ENCODE data around the gene CATSPER3.

CATSPER3 gene

DNA sequence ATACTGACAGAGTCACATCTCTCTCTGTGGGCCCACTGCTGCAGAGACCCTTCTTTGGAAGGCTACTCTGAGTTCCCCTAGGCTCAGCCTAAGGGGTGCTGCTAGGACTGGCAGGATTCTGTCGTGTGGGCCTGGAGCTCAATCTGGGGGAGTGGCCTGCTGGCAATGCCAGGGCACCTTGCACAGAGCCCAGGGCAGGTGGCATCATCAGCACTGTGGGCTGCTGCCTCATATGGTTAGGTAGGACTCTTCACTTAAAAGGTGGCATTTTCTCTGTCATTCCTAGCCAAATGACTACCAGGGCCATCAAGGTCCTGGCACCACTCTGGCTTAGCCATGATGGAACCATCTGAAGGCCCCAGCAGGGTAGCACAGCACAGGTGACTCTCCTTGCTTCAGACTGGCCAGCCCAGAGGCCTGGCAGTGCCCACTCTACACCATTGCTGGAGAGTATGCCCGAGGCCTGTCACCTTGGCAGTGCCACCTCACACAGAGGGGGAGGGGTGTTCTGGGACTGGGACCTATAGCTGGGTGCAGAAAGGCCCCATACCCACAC lies 44.4 kb downstream of the CATSPER3 start:
- no peak for DNase-seq

DNA sequence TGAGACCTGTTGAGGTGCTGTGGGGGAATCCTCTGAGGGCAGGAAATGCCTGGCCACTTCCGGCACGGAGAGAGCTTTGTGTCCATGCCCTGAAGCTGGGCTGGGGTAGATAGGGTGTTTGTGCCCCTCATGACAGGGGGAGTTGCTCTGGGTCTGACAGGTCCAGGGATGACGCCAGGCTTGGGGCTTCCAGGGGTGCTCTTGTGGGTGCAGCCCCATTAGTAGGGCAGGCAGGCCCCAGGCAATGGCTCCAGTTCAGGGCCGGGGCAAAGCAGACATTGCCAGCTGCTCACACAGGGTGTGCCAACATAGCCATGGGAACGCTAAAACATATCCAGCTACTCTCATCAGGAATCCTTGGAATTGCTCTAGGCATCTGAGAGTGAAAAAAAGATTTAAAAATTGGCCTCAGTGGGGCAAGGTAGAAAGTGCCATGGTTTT lies 45.3 kb downstream of the CATSPER3 start:
- peak; percentile 11 for DNase-seq

DNA sequence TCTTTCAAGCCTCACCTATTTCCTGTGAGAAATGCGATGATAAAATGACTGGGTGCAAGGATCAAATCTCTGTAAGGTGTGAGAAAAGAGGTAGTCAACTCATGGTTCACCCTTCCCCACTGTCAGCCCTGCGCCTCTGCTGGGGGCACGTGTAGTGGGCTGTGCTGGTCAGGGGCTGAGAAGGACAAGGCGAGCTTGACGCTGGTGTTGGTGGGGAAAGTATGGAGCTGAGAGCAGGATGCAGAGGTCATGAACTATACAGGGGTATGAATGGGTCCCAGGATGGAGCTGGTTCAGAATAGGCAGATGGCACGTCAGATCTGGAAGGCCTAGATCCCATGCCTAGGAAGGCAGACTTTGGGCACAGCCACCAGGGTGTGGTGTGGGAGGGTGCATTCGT lies 45.7 kb downstream of the CATSPER3 start:
- DNase-seq: no peak

DNA sequence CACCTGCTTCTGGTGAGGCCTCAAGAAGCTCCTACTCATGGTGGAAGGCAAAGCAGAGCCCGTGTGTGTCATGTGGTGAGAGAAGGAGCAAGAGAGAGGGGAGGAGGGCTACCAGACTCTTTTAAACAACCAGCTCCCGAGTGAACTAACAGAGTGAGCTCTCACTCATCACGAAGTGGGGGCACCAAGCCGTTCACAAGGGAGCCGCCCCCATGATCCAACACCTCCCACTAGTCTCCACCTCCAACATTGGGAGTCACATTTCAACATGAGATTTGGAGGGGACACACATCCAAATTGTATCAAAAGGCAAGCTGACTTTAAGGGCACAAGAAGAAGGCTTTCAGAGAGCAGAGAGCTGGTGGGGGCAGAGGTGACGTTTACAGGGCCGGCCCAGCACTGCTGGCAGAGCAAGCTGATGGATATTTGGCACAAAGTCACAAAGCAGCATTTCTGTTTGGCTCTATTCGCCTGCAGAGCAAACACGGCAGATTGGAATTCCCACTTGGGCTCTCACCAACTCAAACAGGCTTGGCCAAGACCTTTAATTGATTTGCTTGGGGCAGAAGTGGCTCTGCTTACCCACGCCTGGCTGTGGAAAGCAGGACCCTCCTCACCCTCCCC lies 46.4 kb downstream of the CATSPER3 start:
- no peak for DNase-seq

DNA sequence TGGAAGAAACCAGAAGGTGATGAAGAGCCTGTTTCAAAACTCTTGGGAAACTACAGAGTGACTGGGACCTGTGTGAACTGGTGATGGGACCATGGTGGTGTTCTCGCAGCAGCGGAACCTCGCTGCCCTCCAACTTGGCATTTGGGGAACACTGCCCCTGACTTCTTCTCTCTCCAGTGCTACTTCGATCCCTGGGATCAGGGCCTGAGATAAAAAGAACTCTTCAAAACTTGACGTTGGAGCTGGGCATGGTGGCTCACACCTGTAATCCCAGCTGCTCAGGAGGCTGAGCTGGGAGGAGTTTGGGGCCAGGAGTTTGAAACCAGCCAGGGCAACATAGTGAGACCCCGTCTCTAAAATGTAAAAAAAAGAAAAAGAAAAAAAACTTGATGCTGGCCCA lies 48.2 kb downstream of the CATSPER3 start:
- DNase-seq: no peak

DNA sequence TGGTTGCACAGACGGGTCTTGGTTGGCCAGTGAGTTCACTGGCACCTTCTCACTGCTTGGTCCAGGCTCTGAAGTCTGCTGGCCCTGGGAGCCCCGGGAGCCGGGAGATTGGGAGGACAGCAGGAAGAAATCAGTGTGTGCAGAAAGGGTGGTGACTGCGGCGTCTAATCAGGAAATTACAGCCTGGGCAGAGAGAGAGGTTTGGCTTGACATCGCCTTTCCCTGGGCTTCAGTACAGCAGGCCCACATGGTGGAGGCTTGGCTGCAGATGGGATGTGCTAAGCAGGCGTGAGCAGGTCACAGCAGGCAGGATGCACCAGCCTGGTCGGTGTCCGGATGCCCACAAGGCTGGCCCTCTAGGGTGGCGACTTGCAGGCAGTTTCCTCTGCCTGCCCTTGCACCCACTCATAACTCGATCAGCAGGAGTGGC lies 49.2 kb downstream of the CATSPER3 start:
- no peak for DNase-seq

DNA sequence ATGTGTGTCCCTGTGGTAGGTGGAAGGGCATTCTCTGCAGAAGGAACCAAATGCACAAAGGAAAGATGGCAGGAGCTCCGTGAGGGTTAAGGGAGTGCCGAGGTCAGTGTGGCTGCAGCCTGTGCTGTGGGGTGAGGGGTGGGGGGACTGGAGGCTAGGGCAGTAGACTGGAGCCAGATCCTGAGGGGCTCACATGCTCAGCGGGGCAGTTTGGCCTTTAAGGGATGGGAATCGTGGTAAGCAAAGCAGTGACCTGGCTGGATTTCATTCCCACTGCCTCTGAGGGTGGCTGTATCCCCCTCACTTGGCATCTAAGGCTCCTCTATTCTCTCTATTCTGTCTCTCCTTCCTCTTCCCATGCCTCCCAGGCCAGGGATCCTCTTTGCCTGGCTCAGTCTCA lies 50.8 kb downstream of the CATSPER3 start:
- DNase-seq: no peak

DNA sequence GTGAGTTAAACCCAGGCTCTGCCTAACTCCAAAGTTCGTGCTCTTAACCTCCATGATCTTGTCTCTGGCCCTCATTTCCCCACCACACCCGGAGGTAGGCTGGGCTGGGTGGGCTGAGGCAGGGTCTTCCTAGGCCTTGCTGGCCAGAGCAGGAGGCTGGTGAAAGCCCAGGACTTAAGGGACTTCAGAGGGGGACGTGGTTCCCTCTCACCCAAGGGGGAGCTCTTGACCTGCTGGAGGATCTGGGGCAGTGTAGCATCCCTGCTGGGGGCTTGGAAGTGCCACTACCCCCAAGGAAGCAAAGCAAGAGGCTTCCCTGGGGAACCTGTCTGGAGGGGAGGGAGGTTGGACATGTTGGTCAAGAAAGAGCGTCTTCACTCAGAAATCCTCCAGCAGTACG lies 51.6 kb downstream of the CATSPER3 start:
- DNase-seq: no peak

DNA sequence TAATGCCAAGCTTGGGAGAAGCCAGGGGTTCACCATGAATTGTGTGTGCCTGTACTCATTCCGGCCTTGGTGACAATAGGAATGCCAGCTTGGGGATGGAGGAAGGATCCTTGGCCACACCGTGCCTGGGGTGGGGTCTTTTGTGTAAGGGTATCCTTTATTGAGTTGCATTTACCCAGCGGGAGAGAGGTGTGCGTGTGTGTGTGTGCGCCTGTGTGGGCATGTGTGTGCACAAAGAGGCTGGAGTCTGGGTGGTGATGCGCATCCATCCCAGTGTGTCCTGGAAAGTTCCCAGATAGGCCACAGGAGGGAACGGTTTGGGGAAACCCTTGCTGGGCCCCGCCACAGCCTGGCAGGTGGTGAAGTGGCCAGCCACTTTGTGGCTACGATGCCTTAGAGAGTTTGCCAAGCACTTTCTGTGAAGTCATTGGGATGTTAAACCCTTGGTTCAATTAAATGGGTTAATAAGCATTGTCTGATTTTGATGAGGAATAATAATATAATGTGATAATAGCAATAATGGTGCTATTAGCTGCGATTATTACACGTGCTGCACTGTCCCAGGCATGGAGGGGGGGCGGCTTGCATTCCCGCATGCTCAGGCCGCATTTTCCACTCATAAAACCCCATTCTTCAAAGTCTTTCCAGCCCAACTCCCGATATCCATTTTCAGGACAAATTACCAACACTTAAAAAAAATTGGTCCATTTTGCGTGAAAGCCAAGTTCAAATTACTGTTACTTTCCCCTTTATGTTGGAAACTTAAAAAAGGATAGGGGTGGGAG lies 52.6 kb downstream of the CATSPER3 start:
- DNase-seq: no peak

DNA sequence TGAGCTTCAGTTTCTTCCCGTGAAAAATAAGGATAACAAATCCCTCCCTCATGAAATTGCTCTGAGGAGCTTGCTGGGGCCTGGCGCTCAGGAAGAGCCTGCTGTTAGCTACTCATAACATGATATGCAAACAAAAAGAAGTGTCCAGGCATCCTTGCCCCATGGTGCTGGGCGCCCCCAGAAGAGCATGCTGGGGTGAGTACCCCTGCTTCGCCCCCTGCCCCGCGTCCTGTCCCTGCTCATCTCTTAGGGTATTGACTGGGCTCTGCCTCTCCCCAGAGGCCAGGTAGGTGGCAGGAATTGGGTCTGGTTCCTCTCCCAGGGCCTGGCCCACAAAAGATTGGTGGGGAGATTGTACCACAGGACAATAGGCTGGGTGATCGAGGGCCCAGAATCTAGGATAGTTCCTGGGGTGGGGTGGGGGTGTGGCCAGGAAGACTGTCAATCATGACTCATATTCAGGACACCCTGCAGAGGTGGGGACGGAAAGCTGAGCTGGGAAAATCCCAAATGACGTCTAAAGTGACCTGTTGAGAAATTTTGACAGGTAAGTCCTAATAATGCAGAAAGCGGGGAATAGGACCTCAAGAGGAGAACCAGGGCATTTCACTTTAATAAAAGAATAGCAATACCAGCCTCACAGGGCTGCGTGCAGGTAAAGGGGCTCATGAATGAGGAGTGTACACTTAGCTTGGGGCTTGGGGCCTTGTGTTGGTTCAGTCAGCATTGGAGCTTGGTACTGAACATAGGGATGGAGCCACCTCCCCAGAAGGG lies 57.4 kb downstream of the CATSPER3 start:
- no peak for DNase-seq

DNA sequence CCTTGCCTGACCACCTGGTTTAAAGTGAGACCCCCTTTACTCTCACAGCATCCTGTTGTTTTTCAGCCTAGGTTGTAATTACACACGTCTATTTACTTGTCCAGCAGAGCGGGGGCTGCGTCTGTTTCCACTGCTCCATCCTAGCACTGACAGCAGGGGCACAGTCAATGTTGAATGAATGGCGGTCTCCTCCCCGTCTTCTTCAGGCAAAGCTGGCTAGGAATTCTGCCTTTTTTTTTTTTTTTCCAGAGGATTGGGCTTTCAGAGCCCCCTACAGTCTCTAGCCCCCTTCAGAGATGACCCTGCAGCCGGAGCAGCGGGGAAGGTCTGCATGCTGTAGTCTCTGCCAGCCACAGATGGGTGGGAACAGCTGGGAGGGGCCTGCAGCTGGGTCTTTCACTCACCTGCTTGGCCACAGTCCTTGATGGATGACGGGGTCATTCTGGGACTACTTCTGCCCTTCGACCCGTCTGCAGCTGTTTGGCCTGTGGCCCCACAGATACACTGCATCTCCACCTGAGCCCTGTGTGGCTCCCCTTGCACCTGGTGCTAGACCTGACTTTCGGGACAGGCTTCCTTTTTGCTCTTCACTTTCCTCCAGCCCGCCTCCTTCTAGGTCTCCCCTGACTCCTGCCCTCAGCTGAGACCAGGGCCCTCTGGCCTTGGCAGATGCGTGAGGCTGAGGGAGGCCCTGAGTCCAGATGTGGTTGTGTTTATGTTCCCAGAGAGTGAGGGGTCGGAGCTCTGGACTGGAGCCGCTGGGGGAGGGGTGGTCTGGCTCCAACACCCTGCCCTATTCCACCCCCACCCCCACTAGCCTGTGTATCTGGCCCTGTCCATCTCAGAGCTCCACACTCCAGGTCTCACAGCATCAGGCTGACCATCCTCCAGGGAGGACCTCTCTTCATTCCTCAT lies 58.3 kb downstream of the CATSPER3 start:
- DNase-seq: no peak

DNA sequence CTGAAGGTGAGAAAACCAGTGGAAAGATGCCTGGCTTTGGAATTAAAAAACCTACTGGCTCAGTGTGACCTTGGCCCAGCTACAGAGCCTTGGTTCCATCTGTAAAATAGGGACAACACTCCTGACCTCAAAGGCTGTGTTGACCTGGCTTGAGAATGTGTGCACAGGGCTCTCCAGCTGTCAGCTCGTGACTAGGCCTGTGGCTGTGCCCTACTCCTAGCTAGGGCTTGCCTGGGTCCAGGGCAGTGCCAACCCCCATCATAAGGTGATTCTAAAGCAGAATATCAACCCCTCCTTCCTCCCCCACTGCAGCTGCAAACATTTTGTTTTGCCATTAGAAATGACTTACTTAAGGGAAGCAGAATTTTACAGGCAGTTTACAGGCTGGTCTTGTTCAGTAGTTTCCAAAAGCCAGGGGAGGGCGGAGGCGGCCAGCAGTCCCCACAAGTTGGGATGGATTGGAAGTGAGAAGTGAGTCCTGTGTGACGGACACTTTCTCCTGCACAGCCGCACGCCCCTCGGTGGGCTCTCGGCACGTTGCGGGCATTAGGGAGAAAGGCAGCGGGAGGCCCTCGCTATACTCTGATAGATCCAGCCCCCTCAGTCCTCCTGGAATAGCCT lies 59.0 kb downstream of the CATSPER3 start:
- no peak for DNase-seq

DNA sequence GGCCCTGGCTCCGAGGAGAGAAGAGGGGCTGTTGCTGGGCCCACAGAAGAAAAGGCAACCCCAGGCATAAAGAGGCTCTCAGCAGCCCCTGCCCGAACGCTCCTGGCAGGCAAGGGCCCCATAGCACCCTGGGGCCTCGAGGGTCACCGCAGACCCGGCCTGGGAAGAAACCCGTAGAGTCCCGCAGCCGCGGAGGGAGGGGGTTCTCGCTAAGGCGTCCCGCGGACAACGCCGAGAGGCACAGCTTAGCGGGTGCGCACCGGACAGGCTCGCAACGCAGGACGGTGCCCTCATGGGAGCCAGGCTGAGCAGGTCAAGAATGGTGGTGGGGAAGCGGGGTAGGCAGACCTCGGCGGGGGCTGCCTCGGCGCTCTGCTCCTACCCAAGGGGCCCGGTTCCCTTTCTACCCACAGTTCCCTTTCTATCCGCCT lies 59.6 kb downstream of the CATSPER3 start:
- no peak for DNase-seq

DNA sequence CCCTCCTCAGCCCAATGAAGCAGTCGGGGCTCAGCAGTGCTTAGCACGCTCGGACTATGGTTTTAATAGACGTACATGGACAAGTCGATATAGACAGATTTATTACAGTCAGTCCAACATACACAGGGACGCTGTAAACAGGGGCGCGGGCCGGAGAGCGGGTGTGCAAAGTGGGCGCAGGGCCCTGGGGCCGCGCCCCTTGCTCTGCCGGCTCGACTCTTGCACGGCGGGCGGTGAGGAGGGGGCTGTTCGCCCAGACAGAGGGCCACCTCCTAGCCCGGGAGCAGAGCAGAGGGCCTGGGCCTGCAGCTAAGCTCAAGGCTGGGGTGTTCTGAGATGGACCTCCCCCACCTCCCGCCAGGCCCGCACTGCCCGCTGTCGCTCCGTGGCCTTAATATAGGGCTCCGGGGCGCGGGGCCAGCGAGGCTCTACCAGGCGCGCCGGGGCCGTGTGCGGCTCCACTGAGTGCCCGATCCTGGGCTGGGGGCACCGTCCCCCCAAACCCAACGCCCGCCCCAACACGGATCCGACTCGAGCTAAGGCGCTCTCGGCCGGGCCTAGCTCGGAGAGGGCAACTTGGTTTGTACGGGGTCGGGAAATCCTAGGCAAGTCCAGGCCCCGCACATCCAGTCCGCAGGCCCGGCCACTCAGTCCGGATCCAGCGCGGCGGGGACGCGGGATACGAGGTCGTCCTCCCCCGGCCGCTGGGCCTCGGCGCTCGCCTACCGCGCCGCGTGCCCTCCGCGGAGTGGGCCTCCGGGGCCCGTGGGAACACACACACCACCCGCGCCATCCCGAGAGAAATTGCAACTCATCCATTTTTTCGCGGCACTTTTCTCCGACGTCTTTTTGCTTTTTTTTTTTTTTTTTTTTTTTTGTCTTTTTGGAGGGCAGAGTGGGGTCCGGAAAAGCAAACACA lies 60.2 kb downstream of the CATSPER3 start:
- no peak for DNase-seq

DNA sequence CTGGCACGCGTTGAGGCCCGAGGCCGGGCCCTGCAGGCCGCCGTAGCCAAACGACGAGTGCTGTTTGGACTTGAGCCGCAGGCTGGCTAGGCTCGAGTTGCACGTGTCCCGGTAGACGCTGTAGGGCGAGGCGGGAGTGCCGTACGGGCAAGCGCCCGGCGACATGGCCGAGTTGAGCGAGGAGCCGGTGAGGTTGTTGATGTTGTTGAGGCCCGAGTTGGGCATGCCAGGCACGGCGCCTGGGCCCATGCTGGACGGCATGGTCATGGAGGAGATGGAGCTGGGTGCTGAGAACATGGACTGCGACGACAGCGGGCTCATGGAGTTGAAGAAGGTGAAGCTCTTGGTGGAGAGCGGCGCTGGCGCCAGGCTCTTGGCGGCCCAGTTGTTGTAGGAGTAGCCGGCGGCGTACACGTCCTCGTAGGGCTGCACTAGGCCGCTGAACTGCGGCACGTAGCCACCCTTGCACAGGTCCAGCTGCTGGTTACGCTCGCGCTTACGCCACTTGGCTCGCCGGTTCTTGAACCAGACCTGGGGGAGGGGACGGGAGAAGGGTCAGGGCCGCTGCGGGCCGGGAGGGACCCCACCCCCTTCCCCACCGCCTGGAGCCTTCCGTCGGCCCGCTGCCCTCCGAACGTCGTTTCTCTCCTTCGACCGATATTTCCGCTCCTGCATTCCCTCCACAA lies 61.2 kb downstream of the CATSPER3 start:
- DNase-seq: no peak

DNA sequence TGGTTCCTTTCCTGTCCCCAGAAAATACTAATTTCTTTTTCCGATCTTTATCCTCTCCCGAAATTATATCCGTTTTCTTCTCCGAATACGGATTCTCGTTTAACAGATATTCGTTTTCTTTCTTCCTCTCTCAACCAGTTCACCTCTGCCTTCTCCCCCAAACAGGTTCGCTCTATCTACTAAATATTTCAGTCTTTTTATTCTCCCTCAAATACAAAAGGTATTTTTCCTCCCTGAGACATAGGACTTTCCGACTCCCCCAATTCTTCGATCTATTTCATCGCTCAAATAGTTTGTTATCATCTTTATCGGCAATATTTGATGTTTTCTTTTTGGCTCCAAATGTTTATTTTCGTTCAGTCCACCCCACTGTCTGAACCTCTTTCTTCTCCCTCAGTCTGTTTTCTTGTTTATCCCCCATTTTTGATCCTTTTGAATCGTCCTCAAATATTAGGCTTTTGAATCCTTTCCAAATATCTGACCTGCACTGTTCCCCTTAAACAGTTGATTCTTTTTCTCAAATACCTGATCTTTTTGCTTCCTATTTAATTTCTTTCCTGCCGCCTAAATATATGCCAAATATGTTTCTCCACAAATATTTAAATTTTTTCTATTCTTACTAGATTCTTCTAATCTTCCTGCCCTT lies 61.9 kb downstream of the CATSPER3 start:
- no peak for DNase-seq

DNA sequence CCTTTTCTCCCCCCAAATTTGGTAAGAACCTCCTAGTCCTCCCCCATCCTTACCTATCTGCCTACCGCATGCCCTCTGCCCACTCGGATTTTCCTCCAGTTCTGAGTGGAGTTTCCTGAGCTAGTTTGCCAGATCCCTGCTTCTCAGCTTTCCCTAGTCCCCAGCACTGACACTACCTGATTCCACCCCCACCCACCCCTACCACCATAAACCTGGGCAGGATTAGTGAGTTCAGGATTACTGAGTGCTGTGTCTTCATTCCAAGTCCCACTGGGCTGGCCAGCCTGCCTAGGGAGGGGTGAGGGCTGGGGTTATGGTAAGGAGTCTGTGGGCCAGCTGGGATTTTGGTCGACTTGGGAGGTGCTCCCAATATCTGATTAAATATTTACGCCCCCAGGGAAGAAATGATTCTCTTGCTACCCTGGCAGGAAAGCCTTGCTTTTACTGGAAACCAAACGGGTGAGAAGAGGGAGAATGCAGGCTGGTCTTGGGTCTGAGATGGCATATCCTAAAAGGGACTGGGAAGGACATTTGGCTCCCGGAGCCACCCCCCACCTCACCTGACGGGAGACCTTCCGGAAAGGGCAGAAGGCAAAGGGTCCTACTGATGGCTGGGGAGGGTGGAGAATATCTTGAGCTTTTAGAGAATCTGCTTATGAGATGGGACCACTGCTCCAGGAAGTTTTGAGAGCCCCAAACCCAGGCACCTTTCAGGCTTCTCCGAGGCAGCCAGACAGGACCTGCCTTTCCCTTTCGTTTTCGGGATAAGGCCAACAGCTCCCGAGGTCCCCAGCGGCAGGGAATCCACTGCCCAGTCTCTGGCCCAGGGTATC lies 62.6 kb downstream of the CATSPER3 start:
- no peak for DNase-seq

DNA sequence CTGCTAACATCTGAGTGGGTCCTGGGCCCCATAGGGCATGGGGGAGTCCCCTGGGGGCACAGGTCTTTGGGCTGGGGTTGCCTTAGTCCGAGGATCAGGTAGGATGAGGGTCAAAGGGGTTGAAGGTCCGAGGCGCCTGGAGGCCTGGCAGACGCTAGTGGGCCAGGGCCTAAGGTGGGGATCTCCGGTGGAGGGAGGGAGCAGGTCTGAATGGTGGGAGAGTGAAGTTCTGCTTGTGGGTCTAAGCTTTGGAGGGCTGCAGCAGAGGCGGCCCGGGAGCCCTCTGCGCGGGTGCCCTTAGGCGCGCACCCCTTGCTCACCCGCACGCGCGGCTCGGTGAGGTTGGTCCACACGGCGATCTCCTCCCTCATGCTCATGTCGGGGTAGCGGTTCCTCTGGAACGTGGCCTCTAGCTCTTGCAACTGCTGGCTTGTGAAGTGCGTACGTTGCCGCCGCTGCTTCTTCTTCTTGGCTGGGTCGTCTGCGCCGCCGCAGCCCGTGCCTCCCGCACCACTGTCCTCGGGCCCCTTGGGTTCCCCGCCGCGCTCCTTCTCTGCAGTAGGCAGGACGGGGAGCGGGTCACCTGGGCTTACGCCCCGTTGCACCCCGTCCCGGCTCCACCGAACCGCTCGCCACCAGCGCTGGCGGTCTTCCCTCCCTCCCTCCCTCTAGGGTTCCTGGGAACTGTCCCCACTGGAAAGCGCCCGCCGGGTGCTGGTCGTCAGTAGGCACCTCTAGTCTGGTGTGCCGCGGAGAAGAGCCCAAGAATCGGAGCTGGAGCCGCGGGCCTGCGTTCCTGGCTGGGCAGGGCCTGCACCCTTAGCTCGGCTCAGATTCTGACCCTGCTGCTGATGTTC lies 63.5 kb downstream of the CATSPER3 start:
- no peak for DNase-seq
